AML-193 (cell line): ENCODE results near the gene C1GALT1C1L.
"Not testable (repeated sequence)": the region's sequence is repeated elsewhere in the genome, so short reads cannot be mapped to it uniquely, and the experiment has no call there.

Experiments used
- DNase-seq, 2 experiments: peaks; one replicate each; lab custom pipeline; 2025; lab: John Stamatoyannopoulos, UW

The C1GALT1C1L gene

GRCh38 chr2:43676322-43677050 lies at the start of gene C1GALT1C1L:
C1GALT1C1L (minus strand) TSS chr2:43676429; CDS start chr2:43676322, 107 bp downstream.
- no peak for DNase-seq

GRCh38 chr2:43725711-43726246 lies 49.5 kb upstream of the C1GALT1C1L start:
- no peak for DNase-seq

DNA sequence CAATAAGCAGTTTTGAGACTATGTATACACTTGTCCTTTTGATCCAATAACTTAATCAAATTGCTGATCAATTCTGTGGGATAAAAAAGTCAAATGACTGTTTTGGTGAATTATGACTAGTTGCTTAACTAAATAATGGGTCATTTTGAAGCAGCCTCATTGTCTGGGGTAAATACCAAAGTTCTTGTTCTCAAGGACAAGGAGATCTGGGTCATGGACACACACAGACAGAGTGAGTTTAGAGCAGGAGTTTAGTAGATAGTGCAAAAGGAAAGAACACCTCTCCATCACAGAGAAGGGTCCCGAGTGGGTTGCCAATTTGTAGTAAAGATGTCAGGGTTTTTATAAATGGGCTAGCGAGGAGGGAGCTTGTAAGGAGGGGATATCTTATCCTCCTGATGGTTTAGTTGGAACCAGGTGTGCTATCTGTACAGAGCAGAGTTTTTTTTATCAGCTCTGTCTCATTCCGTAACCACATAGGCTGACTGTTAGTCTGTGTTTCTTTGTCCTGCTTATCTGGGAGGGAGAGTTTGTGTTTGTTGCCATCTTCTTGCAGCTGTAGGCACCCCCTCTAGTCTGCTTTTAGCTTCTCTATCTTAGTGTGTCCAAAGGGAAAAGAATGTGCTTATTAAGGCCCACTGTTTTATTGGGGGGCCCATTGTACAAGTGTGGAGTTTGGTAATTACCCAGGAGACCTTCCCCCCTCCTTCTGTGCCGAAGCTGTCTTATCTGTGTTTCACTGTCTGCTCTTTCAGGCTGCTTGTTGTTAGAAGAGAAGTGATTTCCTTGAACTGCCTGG lies 48.7 kb upstream of the C1GALT1C1L start:
- no peak for DNase-seq

DNA sequence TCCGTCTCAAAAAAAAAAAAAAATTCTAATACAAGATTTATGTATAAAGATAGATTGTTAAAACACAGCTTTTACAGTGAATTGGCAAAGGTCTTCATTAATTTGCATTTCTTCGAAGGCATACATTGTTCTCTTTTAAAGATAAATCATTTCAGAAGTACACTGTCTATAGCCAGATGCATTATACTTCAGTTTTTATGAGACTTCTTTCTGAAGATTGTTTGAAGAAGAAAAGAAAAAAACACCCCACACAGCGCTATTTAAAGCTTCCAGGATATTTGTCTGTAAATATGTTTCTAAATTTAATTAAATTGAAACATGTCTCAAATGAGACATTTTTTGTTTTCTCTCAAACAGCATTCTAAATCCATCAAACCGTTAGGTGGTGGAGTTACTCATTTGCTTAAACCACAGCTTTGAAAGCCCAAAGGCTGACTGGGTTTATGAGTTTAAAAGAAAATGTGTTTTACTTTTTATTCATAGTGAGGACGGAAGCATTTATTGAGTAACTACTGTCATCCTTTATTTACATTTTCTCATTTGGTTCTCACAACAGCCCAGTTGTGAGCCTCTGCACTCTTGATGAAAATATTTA lies 42.4 kb upstream of the C1GALT1C1L start:
- DNase-seq = no peak

- no peak for DNase-seq
These were observed 41.1 kb upstream of the C1GALT1C1L start for GRCh38 chr2:43717322-43717721.

- DNase-seq = no peak
These were observed 39.3 kb upstream of the C1GALT1C1L start for GRCh38 chr2:43715300-43716098.

DNA sequence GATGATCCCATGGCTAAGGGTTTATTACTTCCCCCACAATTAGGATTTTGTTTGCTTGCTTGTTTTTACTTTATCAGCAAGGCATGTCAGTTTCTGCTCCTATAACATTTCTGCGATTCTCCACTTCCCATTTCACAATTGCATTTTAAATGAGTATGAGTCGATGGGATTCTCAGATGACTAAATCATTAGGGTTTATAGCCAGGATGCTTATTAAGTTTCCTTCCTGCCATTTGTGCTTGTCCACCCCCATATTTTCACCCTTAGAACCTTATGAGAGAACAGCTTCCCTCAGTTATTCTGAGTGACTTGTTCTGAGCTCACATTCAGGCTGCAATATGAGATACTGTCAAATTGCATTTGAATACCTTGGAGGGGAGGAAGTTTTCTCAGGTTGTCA lies 37.9 kb upstream of the C1GALT1C1L start:
- DNase-seq = no peak

GRCh38 chr2:43710866-43711265 lies 34.6 kb upstream of the C1GALT1C1L start:
- DNase-seq = no peak

DNA sequence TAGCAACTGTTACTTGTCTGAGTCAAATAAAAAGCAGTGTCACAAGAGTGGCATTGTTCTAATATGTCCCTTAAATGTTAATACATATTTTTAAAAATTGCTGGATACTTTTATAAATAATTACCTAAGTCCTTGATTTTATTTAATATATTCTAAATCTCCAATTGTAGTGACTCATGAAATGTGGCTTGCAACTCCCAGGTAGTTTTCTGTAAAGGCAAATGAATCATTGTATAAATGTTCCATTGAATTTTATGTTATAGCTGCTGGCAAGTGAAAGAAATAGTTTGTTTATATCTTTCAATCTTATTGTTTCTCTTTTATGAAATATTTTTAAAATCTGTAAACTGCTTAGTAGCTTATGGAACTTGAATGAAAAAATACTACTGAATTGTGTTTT lies 32.7 kb upstream of the C1GALT1C1L start:
- no peak for DNase-seq

GRCh38 chr2:43708178-43708577 lies 31.9 kb upstream of the C1GALT1C1L start:
- no peak for DNase-seq

DNA sequence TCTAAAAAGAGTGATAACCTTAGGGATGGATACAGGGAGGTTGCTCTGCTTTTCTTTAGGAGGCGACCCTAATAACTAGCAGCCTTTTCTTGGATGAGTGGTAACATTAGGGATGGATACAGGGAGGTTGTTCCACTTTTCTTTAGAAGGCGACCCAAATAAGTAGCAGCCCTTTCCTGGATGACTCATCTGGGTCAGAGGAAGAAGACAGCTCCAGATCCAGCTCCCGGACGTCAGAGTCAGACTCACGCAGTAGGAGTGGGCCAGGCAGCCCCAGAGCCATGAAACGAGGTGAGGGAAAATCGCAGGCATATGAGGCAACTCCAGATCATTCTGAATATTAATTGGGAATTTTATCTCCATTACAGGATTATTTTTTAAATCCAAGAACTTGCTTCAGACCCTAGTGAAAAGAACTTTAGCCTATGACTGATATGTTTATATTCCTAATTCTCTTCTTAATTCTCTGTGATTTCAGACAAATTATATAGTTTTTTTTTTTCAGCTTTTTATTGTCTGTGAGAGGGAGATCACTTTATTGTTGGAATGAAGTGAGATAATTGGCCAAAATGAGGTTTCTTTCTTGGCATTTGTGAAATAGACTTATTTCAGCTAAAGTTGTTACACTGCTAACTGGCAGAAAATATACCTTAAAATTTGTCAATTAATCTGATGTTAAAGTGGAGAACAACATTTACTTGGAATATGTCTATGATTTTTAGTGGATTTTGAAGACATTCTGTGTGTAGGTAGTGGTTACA lies 31.2 kb upstream of the C1GALT1C1L start:
- no peak for DNase-seq

- no peak for DNase-seq
These were observed 24.9 kb upstream of the C1GALT1C1L start for GRCh38 chr2:43701111-43701510.

DNA sequence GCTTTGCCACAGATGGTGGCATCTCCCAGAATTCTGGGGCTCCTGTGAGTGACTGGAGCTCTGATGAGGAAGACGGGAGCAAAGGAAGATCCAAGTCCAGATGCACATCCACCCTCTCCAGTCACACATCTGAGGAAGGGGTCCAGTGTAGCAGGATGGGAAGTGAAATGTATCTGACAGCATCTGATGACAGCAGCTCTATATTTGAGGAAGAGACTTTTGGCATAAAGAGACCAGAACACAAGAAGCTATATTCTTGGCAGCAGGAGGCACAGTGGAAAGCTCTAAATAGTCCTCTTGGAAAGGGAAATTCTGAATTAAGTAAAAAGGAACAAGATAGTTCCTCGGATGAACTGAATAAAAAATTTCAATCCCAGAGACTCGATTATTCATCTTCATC lies 23.5 kb upstream of the C1GALT1C1L start:
- no peak for DNase-seq

DNA sequence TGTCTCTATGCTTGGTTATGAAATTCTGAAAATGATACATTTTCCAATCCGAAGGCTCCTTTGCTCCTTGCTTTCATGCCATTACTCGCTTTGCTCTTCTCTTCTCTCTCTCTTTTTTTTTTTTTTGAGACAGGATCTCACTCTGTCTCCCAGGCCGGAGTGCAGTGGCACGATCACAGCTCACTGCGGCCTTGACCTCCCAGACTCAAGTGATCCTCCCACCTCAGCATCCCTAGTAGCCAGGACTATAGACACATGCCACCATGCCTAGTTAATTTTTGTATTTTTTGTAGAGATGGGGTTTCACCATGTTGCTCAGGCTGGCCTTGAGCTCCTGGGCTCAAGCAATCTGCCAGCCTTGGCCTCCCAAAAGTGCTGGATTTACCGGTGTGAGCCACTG lies 21.9 kb upstream of the C1GALT1C1L start:
- not testable (repeated sequence) for DNase-seq

DNA sequence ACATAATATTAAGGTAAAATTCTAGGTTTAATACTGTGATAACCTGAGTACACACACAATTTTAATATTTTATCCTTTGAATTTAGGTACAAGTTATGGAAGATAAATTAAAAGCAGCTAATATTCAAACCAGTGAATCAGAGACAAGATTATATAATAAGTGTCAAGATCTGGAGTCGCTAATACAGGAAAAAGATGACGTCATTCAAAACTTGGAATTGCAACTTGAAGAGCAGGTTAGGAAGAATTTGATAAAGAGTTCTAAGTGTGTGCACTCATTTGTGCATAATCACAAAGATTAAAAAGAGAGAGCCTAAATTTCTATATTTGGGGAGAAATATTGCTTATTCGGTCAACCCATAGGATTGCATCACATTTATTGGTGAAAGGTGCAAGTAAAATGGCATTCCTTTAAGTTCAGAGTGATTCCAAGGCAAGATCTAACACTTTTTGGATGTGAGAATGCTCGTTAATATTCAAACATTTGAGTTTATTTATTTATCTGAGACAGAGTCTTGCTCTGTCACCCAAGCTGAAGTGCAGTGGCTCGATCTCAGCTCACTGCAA lies 16.3 kb upstream of the C1GALT1C1L start:
- no peak for DNase-seq

DNA sequence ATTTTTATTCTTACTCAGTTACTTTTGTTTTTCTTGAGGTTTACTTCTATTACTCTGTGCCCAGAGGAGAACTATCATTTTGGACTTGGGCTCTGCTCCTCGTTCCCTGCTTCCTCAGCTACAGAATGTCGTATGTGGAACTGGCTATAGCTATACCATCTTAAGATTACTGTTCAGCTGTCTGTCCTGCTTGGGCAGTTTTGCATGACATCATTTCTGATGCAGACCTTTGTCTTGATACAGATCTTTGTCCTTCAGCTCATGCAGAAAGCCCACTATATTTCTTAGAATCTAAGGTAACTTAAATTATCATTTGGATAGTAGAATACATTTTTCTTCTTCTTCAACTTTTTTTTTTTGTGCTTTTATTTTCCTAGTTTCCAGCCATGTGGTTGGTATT lies 13.8 kb upstream of the C1GALT1C1L start:
- DNase-seq = no peak

DNA sequence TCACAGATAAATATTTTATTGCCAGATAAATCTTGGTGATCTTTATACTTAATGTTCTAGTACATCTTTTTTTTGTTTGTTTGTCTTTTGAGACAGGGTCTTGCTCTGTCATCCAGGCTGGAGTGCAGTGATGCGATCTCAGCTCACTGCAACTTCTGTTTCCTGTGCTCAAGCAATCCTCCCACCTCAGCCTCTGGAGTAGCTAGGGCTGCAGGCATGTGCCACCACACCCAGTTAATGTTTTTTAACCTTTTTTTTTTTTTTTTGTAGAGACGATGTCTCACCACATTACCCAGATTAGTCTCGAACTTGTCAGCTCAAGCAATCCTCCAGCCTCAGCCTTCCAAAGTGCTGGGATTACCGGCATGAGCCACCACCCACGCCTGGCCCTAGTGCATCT lies 9.1 kb upstream of the C1GALT1C1L start:
- no peak for DNase-seq

- DNase-seq = not testable (repeated sequence)
These were observed 1.6 kb upstream of the C1GALT1C1L start for GRCh38 chr2:43677783-43678182.

DNA sequence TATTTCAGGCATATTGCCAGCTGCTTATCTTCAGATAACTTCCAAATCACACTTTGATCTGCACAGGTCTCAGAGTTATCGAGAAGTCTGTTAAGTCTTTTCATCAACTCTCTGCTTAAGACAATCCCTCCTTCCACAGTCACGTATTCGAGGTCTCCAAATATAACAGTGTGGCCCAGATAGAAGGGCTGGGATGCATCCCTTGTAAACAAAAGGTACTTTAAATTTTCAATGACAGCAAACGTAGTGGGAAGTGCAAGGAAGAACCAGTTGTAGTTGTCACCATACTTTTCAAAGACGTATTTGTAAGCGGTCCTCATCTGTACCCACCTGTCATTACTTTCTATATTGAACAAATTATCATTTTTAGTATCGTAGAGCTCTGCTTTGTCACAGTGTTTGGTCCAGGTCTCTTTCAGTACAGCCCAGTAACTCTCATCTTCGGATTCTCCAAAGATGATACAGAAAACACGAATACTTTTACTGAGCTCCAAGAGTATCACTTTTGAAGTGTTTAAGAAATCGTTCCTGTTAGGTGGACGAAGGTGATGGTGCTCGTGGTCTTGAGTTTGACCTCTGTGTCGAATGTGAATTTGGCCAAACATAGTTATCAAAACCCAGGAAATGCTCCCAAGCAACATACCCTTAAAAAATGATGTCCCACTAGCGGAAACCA lies 445 bp downstream of the C1GALT1C1L start:
- DNase-seq = no peak

DNA sequence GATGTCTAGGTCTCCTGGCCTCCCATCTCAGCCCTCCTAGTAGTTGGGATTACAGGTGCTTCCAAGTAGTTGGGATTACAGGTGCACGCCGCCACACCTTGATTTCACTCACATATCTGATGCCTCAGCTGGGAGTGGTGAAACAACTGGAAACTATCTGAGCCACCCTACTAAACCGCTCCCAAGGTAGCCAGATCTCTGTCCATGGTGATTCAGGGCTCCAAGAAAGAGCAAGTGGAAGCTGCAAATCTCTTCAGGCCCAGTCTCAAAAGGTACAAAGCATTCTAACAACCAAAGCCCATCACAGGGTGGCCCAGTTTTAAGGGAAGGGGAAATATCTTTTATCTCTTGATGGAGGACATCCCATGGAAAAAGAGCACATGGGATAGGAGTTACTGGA lies 19.0 kb downstream of the C1GALT1C1L start:
- DNase-seq = no peak
